NCI-H2171 (cell line): ENCODE measurements around the gene RABGGTA.
"Not testable (repeated sequence)": the region's sequence is repeated elsewhere in the genome, so short reads cannot be mapped to it uniquely, and the experiment has no call there.

ENCODE experiments used
- DNase-seq: peaks from one replicate; lab custom pipeline; 2025; lab: John Stamatoyannopoulos, UW

The RABGGTA gene

DNA sequence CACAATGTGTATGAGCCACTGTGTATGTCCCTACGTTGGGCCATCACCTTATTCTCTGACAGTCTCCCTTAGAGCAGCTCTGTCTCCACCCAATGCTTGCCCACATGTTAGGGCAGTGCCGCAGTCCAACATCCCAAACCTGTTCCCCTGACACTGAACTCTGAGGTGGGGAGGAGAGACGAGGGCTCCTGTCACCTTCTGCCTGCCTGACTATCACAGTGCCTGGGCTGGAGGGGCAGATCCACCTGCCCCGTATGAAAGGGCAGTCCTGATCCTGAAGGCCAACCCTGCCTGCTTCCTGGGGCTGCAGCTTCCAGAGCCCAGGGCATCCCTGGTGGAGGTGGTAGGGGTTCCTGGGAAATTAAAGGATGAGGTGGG lies 10.6 kb downstream of the RABGGTA start:
- no peak for DNase-seq

DNA sequence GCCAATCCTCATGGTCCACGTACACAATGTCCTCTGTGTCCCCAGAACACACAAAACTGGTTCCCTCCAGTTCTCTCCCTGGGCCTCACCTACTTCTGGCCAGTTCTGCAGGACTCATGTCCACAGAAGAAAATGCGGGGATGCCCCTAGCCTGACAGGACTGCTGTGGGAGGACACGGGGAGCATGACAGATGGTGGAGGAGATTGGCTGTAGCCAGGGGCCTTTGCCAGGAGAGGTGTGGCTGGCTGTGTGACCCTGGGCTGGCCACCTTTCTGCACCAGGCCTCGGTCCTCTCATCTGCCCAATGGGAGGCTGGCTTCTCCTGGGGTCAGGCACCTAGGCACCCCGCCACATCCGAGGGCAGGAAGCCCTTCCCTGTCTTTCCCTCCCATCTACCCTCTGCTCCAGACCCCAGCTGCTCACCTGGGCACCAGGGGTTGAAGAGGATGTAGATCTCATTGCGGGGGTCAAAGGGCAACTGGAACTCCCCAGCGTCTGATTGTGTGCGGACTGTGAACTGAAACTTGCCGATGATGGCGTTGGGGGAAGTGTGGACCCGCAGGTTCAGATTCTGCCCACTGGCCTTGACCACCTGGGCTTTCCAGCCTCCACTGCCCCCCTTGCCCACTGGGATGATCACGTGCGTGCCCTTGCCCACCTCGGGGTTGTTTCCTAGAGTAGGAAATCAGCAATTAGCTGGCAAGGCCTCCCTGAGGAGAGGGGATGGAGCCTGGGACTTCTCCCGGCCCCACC lies 11.2 kb downstream of the RABGGTA start:
- DNase-seq, result no peak

DNA sequence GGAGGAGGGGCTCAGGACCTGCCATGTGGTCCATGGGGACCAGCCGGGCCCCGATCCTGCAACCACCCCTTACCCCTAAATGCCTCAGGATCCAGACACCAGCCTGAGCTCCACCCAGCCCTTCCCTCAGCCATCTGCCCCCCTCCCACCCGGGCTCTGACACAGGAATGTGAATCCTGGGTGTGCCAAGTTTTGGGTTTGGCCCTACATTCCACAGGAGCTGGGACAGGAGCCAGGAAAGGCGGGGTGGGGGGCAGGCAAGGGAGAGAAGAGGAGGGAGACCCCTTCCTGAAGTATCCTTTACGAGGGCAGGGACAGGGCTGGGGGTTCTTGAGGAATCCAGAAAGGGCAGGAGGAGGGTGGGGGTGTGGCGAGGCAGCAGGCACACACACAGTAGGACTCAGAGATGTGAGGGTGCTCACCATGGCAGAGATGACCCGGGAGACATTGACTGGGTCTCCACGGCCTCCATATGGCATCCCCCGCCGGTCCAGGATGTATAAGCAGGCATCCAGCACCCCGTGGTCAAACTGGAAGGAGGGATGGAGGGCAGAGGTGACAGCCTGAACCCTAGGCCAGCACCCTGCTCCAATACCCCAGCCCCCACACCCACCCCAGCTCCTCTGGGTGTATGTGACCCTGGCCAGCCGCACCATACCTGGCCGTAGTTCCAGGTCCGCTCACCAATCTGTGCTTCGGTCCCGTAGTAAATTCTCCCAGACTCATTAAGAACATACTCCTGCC lies 11.9 kb downstream of the RABGGTA start:
- DNase-seq, result no peak

DNA sequence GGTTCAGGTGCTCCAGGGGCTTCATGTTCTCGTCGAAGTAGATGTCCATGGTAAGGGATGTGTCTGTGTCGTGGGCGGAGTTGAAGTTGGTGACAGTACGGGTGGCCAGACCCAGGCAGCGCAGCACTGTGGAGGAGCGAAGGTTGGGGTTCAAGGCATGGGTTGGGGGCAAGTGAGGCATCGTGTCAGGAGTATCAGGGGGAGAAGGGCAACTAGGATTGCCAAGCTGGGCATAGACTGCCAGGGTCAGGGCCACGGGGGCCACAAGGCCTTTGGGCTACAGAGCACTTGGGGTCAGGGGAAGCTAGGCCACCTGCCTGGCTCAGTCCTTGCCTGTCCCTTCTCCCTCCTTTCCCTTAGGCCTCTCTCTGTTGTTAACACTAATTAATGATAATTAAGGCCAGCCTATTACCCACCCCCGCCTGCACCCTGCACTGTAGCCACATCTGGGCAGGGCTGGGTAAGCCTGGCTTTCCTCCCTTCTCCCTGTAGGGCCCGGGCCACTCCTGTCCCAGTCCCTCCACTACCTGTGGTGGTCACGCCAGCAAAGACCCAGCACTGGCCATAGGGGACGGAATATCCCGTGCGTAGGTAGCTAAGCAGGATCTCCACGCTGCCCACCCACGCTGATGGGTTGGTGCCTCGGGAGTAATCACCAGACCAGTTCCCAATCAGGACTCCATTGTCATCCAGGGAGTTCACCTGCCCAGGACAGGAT lies 12.7 kb downstream of the RABGGTA start:
- DNase-seq, result no peak

GRCh38 chr14:24258119-24258518 lies 13.3 kb downstream of the RABGGTA start:
- no peak for DNase-seq

GRCh38 chr14:24256960-24257359 lies 14.4 kb downstream of the RABGGTA start:
- DNase-seq, result no peak

DNA sequence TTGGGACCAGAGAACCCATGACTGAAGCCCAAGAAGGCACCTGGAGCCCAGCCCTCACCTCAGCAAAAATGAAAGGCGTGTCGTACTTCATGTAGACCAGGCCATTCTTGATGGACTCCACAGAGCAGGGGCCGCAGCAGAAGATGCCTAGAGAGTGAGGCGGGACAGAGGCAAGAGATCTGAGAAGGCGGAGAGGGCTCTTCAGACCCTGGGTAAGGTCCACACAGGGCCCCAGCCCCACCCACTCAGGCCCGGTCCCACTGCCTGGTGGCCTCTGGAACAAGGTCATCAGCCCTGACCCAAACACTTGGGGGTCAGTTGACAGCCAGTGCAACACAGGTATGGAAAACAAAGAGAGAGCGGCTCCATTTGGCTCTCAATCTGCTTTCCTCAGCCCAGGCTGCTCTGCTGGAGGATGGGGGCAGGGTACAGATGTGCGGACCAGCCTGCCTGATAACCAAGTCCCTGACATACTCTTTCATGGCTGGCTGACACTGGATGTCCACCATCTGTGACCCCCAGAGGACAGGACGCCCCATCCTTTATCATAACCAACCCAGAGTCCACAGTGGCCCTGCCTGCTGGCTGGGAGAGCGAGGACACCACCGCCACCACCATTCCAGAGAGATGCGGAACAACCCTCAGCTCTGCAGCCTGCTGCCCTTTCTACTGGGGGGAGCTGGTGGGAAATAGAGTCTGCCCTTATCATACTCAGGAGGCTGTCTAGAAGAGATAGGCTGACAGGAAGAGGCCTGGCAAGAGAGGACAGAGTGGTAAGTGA lies 15.3 kb downstream of the RABGGTA start:
- no peak for DNase-seq

- DNase-seq, result no peak
These were observed 16.0 kb downstream of the RABGGTA start for GRCh38 chr14:24255438-24255837.

DNA sequence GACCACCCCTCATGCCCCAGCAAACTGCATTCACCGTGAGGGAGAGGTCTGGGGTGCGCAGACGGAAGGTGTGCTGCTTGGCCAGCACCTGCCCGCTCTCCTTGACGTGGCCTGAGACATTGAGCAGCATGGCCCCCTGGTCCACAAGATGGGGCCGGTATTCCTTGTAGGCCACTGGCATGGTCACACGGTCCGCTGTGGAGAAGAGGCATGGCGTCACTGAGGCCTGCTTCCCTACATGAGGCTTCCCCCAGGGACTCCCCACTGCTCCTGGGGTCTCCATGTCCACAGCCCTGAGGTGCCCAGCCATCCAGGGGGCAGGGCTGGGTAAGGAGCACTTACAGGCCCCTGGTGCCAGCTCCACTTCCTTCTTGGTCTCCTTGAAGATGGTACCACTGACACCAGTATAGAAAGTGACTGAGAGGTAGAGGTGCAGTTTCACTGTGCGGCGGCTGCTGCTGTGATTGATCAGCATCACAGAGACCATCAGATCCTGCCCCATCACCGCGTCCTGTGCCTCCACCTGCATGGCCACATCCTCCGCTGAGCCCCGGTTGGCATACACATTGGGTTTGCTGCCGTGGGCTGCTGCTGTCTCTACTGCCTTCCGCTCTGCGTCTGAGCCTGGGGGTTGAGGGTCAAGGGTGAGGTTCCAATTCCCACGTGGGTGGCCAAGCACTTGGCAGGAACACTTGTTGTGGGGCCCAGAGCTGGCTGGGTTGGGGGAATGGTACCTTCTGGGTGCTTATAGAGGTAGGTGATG lies 16.6 kb downstream of the RABGGTA start:
- no peak for DNase-seq

- no peak for DNase-seq
These were observed 17.5 kb downstream of the RABGGTA start for GRCh38 chr14:24253936-24254335.

GRCh38 chr14:24252289-24253124 lies 18.9 kb downstream of the RABGGTA start:
- no peak for DNase-seq

- DNase-seq, result no peak
These were observed 19.5 kb downstream of the RABGGTA start for GRCh38 chr14:24251880-24252288.

DNA sequence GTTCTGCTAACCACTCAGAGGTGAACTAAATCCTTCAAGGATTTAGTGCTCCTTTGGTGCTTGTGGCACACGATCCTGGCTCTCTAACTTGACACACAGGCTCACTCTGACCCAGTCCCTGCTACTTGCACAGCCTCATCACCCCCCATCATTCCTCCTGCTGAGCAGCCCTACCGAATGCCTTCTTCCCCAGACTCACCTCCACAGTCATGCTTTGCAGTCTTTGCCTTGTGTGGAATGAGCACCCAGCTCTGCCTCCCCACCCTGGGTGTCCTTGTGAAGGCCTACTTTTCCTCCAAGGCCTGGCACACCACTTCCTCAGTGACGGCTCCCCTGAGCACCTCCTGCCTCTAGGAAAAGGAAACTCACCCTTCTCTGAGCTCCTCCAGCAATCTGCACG lies 21.0 kb downstream of the RABGGTA start:
- no peak for DNase-seq

GRCh38 chr14:24249230-24250021 lies 22.0 kb downstream of the RABGGTA start:
- no peak for DNase-seq

DNA sequence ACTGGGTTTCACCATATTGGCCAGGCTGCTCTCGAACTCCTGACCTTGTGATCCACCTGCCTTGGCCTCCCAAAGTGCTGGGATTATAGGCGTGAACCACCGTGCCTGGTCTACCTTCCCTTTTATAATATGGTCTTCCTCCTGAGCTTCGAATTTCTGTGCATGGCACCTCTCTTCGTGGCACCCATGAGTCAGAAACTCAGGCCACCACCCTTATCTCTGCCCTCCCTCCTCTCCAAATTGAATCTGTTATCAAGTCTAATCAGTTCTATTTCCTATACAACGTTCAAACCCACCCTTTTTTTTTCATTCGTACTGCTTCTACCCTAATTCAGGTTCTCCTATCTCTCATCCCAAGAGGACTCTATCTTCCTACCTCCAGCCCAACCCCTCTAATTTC lies 24.0 kb downstream of the RABGGTA start:
- no peak for DNase-seq

GRCh38 chr14:24246765-24247212 lies 24.6 kb downstream of the RABGGTA start:
- DNase-seq, result no peak

- not testable (repeated sequence) for DNase-seq
These were observed 26.0 kb downstream of the RABGGTA start for GRCh38 chr14:24245350-24245749.

DNA sequence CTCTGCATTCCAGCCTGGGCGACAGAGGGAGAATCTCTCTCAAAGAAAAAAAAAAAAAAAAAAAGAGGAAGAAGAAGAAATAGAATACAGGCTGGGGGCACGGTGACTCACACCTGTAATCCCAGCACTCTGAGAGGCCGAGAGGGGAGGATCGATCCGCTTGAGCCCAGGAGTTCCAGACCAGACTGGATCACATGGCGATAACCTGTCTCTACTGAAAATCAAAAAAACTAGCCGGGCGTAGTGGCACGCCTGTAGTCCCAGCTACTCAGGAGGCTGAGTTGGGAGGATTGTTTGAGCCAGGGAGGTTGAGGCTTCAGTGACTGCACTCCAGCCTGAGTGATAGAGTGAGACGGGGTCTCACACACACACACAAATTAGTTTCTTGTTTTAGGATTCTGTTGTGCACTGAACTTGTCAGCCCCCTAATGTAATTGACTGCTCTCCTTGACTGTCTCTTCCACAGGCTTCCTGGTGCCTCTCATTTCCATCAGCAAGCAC lies 28.0 kb downstream of the RABGGTA start:
- peak; percentile 21 for DNase-seq

DNA sequence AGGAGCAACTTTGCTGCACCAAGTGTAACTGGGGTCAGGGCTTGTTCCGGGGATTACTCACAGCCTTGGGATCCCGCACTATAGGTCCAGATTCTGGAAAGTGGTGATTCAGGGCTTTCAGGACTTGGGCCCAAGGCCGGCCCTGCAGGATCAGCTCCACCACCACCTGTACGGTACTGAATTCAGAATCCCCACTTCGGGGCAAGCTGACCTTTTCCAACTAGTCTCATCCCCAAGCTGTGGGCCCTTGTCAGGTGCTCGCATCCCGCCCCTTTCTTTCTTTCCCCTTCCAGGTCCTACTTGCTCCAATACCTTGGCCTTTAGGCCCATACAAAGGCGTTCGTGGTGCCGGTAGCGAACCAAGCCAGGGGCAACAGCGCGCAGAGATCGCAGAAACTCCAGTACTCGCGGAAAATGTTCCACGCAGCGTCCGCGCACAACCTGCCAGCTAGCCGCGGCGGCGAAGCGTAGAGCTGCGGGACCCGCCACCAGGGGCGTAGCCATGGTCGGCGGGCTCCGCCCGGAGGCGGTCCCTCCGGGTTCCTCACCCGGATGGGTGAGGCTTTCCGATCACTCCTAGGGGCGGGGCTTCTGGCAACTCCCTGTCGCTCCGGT lies 29.5 kb downstream of the RABGGTA start:
- DNase-seq, result peak; percentile 95
